A172 (cell line): ENCODE data around the gene NRN1L. TPM values are rescaled to one million over a fixed set of nuclear protein-coding genes. Genes with fewer than 3 reads are reported as not detected.
"Not testable (repeated sequence)": the region's sequence is repeated elsewhere in the genome, so short reads cannot be mapped to it uniquely, and the experiment has no call there.

Source experiments
- DNase-seq: peaks from one replicate; pipeline ENCODE4 v3.0.0-alpha.2; 2015; ENCODE audit warnings: low spot score
- total RNA-seq: library from RNA; depleted of rRNA; stranded (reverse); fragments of >200 nt; shearing (Covaris generic); gene quantifications from 2 replicates; pipeline ENCODE4 v1.2.3, GENCODE V29; 2014; rRNA removed

NRN1L gene
- total RNA-seq: not detected in 2 replicates

DNA sequence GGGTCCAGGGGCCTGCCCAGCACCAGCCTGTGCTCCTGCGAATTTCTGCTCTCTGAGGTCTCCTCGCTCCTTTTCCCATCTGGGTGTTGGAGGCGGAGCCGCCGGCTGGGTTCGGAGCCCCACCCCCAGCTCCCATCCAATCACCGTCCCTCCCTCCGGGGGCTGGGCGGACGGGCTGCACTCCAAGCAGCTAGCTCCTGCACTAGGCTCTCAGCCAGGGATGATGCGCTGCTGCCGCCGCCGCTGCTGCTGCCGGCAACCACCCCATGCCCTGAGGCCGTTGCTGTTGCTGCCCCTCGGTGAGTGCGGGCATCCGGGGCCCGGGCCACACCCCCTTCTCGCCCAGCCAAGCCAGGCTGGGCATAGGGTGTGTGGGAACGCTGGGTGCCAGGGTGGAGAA lies at the start of gene NRN1L:
TSS of gene NRN1L (plus strand) at position 202 of the 400 bp plus-strand sequence. CDS start at position 221, 19 bp downstream.
- peak; percentile 78 for DNase-seq

DNA sequence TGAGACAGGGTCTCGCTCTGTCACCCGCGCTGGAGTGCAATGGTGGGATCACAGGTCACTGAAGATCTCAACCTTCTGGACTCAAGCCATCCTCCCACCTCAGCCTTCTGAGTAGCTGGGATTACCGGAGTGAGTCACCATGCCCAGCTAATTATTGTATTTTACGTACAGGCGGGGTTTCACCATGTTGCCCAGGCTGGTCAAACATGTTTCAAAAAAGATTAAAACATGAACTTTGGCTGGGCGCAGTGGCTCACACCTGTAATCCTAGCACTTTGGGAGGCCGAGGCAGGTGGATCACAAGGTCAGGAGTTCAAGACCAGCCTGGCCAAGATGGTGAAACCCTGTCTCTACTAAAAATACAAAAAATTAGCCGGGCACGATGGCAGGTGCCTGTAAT lies 47.5 kb upstream of the NRN1L start:
- DNase-seq: not testable (repeated sequence)

DNA sequence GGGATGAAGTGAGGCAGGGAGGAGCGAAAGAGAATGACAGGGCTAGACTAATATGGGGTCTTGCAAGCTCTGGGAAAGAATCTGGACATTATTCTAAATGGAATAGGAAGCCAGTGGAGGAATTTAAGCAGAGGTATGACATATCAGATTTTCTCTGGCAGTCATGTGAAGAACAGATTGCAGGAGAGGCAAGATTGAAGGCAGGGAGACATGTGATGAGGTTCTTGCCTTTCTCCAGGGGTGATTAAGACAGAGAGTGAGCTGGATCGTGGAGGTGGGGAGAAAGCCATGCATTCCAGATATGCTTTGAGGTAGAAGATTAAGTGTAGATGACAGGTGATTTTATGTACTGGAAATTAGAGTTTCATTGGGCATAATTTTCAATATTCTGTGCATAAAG lies 46.9 kb upstream of the NRN1L start:
- no peak for DNase-seq

DNA sequence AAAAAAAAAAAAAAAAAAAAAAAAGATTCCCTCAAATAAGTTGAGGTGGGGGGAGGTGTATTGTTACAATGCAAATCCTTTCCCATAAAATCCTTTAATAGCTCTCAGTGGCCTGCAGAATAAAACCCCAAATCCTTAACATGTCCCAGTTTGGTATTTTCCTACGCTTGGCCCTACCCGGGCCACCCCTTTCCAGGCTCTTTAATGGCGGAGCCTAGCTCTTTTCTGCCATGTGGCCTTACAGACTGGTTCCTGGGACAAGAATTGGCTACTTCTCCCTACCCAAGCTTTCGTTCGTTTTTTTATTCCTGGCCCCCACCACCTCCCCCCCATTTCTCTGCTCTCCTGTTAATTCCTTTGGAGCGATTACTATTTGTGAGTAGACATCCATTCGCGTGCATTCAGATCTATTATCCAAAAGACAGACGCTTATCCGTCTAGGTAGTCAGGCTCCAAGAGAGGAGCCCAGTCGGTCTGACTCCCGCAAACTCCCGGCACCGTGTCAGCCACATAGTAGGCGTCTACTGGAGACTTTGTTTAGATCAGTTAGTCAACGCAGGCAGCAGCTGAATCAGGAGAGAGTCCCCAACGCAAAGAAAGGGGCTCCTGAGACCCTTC lies 43.4 kb upstream of the NRN1L start:
- no peak for DNase-seq

DNA sequence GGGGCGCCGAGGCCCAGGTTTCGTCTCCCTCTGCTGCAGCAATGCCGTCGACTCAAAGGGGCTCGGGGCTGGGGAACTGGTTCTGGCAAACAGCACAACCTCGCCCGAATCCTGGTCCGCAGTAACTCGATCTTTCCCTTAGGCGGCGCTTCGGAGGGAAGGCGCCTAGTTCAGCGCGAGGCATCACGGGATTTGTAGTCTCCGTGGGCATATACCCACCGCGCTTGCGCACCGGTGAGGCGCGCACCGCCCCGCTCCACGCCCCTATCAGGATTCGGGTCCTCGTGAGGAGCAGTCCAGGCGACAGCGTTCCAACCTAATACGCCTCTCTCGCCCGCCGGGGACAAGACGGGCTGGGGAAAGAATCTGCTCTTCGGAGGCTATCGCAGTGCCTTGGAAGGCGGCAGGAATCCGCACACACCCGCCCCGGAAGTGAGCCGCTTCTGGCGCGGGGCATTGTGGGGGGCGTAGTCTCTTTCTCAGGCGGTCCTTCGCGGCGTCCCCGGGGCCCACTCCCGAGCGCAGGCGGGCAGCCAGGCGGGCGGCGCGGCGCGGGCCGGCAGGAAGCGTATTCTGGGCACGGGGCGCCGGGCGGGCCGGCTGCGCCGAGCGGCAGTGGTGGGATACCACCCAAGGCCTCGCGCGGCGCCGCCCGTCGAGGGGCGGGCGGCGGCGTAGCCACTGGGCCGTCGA lies 42.7 kb upstream of the NRN1L start, which contains the start of gene THAP11:
TSS of gene THAP11 (plus strand) at position 505 of the 693 bp plus-strand sequence. CDS start 235 bp downstream, outside the sequence.
- DNase-seq: peak; percentile 84

DNA sequence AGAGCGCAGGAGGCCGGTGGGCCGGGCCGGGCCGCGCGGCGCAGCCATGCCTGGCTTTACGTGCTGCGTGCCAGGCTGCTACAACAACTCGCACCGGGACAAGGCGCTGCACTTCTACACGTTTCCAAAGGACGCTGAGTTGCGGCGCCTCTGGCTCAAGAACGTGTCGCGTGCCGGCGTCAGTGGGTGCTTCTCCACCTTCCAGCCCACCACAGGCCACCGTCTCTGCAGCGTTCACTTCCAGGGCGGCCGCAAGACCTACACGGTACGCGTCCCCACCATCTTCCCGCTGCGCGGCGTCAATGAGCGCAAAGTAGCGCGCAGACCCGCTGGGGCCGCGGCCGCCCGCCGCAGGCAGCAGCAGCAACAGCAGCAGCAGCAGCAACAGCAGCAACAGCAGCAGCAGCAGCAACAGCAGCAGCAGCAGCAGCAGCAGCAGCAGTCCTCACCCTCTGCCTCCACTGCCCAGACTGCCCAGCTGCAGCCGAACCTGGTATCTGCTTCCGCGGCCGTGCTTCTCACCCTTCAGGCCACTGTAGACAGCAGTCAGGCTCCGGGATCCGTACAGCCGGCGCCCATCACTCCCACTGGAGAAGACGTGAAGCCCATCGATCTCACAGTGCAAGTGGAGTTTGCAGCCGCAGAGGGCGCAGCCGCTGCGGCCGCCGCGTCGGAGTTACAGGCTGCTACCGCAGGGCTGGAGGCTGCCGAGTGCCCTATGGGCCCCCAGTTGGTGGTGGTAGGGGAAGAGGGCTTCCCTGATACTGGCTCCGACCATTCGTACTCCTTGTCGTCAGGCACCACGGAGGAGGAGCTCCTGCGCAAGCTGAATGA lies 42.0 kb upstream of the NRN1L start:
- no peak for DNase-seq

DNA sequence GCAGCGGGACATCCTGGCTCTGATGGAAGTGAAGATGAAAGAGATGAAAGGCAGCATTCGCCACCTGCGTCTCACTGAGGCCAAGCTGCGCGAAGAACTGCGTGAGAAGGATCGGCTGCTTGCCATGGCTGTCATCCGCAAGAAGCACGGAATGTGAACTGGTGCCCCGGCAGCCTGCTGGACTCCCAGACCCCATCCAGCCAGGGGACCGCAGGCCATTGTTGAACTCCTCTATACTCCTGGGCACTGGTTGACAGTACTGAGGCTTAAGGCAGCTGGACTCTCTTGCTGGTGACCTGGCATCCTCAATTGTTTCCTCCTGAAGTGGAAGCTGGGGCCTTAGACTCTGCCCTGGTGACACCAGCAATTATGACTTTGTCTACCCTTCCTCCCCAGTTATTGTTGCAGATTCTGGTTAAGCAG lies 41.3 kb upstream of the NRN1L start:
- DNase-seq: no peak

DNA sequence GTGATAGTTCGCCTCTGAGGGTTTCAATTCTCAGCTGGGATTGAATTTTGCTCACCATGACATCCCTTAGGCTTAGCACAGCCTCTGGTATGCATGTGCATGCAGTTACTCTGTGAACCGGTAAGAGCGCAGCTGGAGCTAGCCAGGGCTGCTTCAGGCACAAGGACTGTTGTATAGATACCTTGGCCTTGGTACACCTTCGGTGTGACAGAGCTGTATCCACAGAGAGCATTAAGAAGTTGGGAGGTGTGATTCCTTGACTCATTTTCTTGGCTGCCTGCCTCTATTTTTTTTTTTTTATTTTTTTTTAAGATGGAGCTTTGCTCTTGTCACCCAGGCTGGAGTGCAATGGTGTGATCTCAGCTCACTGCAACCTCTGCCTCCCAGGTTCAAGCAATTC lies 40.2 kb upstream of the NRN1L start:
- DNase-seq: no peak

DNA sequence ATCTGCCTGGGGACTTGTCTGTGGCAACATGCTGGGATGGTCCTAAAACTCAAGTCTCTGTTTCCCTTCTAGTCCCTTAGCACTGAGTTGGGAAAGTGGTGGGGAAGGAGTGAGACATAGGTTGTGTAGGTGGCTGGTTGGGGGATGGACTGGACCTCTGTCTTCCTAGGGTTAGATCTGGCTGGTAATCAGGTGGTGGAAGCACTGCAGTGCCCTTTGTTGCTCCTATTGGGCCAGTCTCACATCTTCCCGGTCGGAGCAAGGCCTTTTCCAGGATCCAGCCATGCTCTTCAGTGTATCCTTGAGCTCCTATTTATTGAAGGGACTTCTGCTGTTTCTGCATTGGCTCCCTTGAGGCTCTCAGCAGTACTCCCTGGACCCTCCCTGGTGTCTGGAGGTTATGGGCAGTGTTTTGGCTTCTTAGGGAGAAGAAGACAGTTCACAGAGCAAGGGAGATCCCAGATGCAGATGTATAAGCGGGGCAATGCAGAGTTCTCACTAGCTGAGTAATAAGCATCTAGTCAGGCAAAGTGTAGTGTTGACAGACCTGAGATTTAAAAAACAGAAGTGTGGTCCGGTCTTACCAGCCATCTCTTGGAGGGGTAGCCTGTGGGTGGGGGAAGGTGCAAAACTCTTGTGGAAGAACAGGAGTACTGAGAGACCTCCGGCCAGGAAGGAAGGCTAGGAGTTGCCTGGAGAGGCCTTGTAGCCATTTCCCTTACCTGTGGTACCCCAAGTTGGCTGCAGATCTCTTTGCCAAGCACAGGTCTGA lies 39.2 kb upstream of the NRN1L start:
- no peak for DNase-seq

DNA sequence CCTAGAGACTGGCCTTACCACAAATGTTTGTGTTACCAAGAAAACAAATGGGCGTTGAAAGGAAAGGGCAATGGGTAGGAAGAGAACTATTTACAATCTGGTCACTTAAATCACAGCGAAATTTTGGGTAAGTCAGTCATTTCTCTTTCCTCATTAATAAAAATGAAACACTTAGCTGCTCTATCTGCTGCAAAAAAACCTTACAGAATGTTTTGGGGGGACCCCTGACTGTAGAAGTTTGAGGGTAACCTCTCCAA lies 38.7 kb upstream of the NRN1L start:
- no peak for DNase-seq

DNA sequence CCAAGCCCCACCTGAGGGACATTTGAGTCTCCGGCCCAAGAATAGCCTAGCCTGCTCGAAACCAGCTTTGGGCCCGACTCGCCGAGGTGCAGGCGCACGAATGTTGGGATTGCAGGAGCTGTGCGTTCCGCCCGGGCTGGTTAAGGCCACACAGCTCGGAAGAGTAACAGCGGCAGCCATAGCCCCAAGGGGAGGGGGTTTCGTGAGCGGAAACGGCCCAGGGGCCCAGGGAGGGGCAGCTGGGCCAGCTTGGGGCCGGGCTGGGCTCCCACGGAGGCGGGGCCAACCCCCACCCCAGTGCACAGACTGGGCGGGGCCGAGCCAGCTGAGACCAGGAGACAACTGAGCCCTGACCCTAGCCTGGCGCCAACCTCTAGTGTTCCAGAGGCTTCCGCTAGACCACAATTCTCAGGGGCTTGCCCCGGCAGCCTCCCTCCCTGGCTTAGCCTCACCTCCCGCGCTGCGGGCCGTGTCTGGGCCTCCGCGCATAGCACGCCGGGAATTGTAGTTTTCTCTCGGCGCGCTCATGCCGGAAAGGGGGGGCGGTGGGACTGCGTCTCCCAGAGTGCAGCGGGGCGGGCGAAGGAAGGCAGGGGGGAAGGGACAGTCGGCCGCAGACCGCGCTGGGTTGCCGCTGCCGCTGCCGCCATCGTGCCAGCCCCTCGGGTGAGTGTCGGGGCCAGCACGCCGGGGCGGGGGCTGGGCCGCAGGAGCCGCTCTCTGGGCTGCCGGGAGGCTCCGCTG lies 38.2 kb upstream of the NRN1L start, which contains the start of gene NUTF2:
TSS of gene NUTF2 (plus strand) at position 614 of the 744 bp plus-strand sequence. CDS start 18,198 bp downstream, outside the sequence.
- peak; percentile 82 for DNase-seq

DNA sequence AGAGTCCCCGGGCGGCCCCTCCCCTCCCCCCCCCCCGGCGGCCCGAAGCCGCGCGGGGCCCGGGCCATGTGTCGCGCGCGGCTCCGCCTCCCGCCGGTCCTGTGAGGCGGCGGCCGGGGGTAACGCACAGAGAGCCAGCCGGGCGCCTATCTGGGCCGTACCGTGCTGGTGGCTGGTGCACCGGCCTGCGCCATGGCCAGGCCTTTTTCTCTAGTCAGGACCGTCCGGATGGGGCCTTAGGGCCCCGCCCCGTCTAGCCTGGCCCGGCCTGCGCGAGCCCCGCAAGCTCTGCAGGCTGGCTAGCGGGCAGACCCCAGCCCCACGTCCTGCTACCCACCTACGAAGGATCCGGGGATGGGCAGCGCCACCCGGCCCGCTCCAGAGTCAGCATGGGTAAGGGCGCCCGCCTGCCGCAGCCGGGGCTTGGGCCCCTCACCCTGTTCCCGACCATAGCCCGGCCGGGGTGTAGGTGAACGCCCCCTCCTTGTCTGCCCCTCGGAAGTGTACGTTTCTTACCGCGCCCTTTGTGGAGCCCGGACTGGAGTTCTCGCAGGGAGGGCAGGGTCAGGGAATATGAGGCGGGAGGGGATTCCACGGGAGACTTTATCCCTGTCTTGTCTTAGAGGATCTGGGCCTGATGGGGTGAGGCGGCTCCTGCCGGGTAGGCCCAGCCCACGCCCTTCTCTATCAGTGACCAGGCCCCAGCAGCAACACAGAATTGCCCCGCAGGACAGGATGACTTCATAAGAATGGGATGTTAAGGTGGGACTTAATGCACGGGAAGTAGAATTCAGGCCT lies 37.4 kb upstream of the NRN1L start, which contains the start of gene CENPT:
TSS of gene CENPT (minus strand) at position 630 of the 798 bp plus-strand sequence. CDS start 13,834 bp downstream, outside the sequence.
- DNase-seq: peak; percentile 46

DNA sequence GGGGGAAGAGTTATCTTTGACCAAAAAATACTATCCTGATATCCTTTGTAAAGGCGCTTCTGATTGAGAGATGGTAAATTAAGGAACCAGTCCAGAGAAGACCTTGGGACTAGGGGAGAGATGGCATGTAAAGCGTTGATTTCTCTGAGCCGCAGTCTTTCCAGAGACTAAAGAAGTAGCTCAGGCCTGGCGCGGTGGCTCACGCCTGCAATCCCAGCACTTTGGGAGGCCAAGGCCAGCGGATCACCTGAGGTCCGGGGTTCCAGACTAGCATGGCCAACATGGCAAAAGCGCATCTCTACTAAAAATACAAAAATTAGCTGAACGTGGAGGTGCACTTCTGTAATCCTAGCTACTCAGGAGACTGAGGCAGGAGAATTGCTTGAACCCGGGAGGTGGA lies 36.6 kb upstream of the NRN1L start:
- DNase-seq: no peak

DNA sequence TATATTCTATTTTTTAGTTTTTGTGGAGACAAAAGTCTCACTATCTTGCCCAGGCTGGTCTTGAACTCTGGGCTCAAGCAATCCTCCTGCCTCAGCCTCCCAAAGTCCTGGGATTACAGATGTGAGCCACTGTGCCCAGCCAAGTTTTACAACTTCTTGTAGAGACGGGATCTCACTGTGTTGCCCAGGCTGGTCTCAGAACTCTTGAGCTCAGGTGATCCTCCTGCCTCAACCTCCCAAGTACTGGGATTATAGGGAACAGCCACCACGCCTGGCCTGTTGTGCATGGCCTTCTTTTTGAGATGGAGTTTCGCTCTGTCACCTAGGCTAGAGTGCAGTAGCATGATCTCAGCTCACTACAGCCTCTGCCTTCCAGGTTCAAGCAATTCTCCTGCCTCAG lies 31.0 kb upstream of the NRN1L start:
- no peak for DNase-seq

DNA sequence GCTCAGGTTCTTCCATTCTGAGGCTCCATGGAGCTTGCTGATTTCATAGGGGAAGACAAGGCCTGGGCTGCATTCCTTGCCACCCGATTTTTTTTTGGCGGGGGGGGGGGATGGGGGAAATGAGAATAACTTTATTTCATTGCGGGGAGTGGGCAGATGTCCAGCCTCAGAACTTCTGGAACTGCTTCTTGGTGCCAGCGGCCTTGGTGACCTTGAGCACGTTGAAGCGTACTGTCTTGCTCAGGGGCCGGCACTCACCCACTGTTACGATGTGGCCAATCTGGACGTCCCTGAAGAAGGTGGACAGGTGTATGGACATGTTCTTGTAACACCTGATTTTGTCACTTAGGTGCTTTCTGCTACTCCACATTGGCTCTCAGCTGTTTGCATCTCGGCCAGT lies 28.9 kb upstream of the NRN1L start:
- DNase-seq: no peak

DNA sequence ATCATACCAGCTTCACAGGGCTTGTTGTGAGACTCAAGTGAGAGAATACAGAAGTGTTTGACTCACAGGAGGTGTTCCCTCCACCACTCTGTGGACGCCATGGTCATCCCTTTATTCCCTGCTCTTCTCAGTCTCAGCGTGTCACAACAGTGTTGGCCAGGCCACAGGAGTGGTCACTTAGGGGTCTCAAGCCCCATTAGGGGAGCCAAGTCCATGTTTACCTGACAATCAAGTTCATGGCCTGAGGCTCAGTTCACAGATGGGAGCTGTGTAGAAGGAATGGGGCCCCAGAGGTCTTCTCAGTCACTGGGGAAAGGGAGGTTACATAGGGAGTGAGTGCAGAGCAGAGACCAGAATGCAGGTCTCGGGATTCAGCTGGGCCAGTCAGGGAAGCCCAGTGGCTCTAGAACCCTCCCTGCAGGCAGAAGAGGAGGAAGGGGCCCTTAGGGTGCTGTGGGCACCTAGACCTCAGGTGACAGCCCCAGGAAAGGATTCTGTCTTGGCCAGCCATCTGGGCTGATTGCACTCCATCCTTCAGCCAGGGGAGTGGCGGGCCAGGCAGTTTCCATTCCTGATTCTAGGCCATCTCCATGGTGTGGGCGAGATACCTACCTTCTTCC lies 27.6 kb upstream of the NRN1L start:
- no peak for DNase-seq

DNA sequence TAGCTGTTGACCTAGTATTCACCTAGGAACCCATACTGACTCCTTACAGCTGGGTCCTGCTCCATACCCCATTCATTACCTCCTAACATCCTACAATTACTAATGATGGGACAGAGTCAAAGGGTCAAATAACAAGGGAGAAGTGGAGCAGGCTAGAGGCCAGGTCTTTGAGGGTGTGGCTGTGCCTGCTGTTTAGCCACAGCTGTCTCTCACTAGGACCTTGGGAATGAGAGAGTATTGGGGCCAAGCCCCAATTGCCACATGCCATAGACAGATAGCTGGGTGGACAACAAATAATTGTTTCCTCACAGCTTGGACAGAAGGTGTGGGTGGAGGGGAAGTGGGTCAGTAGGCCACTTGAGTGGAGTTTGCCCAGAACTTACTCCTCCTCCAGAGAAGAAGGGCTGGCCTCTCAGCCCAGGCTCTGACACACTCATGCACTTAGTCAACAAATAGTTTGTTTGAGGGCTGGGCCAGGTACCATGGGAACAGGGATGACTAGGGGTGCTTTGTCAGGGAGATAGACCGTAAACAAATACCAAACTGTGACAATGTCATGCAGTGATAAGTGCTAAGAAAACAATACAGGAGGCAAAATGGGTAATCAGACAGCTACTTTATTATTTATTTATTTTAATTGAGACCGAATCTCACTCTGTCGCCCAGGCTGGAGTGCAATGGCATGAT lies 27.0 kb upstream of the NRN1L start:
- peak; percentile 74 for DNase-seq

DNA sequence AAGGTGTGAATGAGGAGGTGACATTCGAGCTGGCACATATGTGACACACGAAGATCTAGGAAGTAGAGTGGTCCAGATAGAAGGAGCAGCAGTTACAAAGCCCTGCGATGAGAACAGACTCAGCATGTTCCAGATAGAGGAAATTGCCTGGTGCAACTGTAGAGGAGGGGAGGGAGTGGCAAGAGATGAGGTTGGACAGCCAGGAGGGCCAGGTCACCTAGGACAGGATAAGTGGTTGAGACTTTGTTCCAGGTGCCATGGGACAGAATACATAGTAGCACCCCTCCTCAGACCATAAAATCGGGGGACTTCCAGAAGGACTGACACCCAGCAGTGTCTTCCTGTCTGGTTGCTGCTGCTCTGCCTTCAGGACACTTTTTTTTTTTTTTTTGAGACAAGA lies 26.2 kb upstream of the NRN1L start:
- no peak for DNase-seq
